HCT116 (cell line): Measurements from ENCODE around the gene SPARC.

Experiments used
- ATF3 ChIP-seq: IDR thresholded peaks from 2 replicates; pipeline ENCODE4 v1.6.1; 2012
- FOSL1 ChIP-seq: IDR thresholded peaks from 2 replicates; pipeline ENCODE4 v1.6.1; 2012; ENCODE audit warnings: low read depth
- MAX ChIP-seq: IDR thresholded peaks from 2 replicates; pipeline ENCODE4 v1.6.1; 2012
- POLR2A ChIP-seq: IDR thresholded peaks from 2 replicates; pipeline ENCODE4 v1.7.0; 2011; ENCODE audit warnings: borderline replicate concordance; ENCODE audit not compliant: insufficient read depth, insufficient read length; ENCODE audit errors: extremely low read depth
- TF ChIP-seq, protein P1 (sequence below), 3 experiments: fragments of 200-600 bp in 1 of 3; sonication (generic) in 1 of 3; IDR thresholded peaks in 2 of 3; conservative IDR thresholded peaks in 1 of 3; 2 replicates each; pipeline ENCODE4 v1.5.1; 2012 to 2017; ENCODE audit warnings: low read depth in 2 of 3, low read length in 2 of 3, antibody characterized with exemption in 1 of 3, borderline replicate concordance in 1 of 3, control low read depth in 1 of 3, mild to moderate bottlenecking in 1 of 3, mixed read lengths in 1 of 3, mixed run types in 1 of 3, moderate library complexity in 1 of 3; ENCODE audit not compliant: insufficient read depth in 1 of 3

- TF ChIP-seq POLR2A (no peak), ATF3 (no peak), FOSL1 (no peak), MAX (no peak)
- TF ChIP-seq, protein P1, sequence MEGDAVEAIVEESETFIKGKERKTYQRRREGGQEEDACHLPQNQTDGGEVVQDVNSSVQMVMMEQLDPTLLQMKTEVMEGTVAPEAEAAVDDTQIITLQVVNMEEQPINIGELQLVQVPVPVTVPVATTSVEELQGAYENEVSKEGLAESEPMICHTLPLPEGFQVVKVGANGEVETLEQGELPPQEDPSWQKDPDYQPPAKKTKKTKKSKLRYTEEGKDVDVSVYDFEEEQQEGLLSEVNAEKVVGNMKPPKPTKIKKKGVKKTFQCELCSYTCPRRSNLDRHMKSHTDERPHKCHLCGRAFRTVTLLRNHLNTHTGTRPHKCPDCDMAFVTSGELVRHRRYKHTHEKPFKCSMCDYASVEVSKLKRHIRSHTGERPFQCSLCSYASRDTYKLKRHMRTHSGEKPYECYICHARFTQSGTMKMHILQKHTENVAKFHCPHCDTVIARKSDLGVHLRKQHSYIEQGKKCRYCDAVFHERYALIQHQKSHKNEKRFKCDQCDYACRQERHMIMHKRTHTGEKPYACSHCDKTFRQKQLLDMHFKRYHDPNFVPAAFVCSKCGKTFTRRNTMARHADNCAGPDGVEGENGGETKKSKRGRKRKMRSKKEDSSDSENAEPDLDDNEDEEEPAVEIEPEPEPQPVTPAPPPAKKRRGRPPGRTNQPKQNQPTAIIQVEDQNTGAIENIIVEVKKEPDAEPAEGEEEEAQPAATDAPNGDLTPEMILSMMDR (IDR thresholded peaks at IDR 0.05 in 2 of 3, conservative IDR thresholded peaks at IDR 0.05 in 1 of 3; ENCODE audit: borderline replicate concordance in 1 of 3, insufficient read depth in 1 of 3, low read depth in 2 of 3, low read length in 2 of 3) = no peak
Measured at GRCh38 chr5:151643388-151643787, 43.3 kb downstream of the SPARC start.
